Activated naive CD4-positive, alpha-beta T cell treated with Interleukin-2 at 50 U/mL for 16 hours (primary cell): ENCODE data around the gene GRID1.

ENCODE experiments used
- DNase-seq: peaks from one replicate; pipeline ENCODE4 v3.0.0-alpha.2; 2020

The GRID1 gene

GRCh38 chr10:86312701-86313270, 53.8 kb downstream of the GRID1 start:
- DNase-seq = no peak

- DNase-seq = no peak
Observed at GRCh38 chr10:86311906-86312305, 54.7 kb downstream of the GRID1 start.

GRCh38 chr10:86311190-86311589, 55.4 kb downstream of the GRID1 start:
- DNase-seq = no peak

- no peak for DNase-seq
Observed at GRCh38 chr10:86310702-86311101, 55.9 kb downstream of the GRID1 start.

- DNase-seq = no peak
Observed at GRCh38 chr10:86310291-86310690, 56.3 kb downstream of the GRID1 start.

- DNase-seq = no peak
Observed at GRCh38 chr10:86308056-86308455, 58.5 kb downstream of the GRID1 start.

- no peak for DNase-seq
Observed at GRCh38 chr10:86306628-86307278, 59.8 kb downstream of the GRID1 start.

- DNase-seq = no peak
Observed at GRCh38 chr10:86305521-86305920, 61.1 kb downstream of the GRID1 start.

- no peak for DNase-seq
Observed at GRCh38 chr10:86304436-86304835, 62.2 kb downstream of the GRID1 start.

GRCh38 chr10:86303626-86304025, 63.0 kb downstream of the GRID1 start:
- DNase-seq = no peak

- DNase-seq = no peak
Observed at GRCh38 chr10:86301971-86302370, 64.6 kb downstream of the GRID1 start.

- DNase-seq = no peak
Observed at GRCh38 chr10:86300931-86301830, 65.4 kb downstream of the GRID1 start.

- no peak for DNase-seq
Observed at GRCh38 chr10:86300399-86300925, 66.1 kb downstream of the GRID1 start.

GRCh38 chr10:86299562-86299961, 67.0 kb downstream of the GRID1 start:
- no peak for DNase-seq

- DNase-seq = no peak
Observed at GRCh38 chr10:86298501-86299001, 68.0 kb downstream of the GRID1 start.

- no peak for DNase-seq
Observed at GRCh38 chr10:86295791-86296190, 70.8 kb downstream of the GRID1 start.

- no peak for DNase-seq
Observed at GRCh38 chr10:86295351-86295750, 71.2 kb downstream of the GRID1 start.

GRCh38 chr10:86294346-86295265, 72.0 kb downstream of the GRID1 start:
- no peak for DNase-seq

GRCh38 chr10:86293396-86293791, 73.2 kb downstream of the GRID1 start:
- no peak for DNase-seq

- no peak for DNase-seq
Observed at GRCh38 chr10:86292462-86293395, 73.9 kb downstream of the GRID1 start.
